HG02798 (cell line): ENCODE measurements around the gene EVA1A.

ENCODE experiments used
- ATAC-seq: cut with Tn5 transposase; IDR thresholded peaks from one replicate; pipeline ENCODE4 v1.9.1; 2021; ENCODE audit warnings: mild to moderate bottlenecking; ENCODE audit not compliant: unreplicated experiment, poor library complexity

The EVA1A gene

GRCh38 chr2:75521225-75521872 is 39.4 kb downstream of the EVA1A start:
- ATAC-seq, result no peak

- no peak for ATAC-seq
Observed at GRCh38 chr2:75519843-75520242, 40.9 kb downstream of the EVA1A start.

- no peak for ATAC-seq
Observed at GRCh38 chr2:75518638-75519465, 41.9 kb downstream of the EVA1A start.

- ATAC-seq, result no peak
Observed at GRCh38 chr2:75517547-75518230, 43.0 kb downstream of the EVA1A start.

GRCh38 chr2:75516378-75517360 is 44.1 kb downstream of the EVA1A start:
- no peak for ATAC-seq

GRCh38 chr2:75515584-75516368 is 45.0 kb downstream of the EVA1A start:
- ATAC-seq, result no peak

- no peak for ATAC-seq
Observed at GRCh38 chr2:75513616-75514170, 47.0 kb downstream of the EVA1A start.

GRCh38 chr2:75512455-75513212 is 48.1 kb downstream of the EVA1A start:
- ATAC-seq, result no peak

- no peak for ATAC-seq
Observed at GRCh38 chr2:75506101-75506697, 54.5 kb downstream of the EVA1A start.

- ATAC-seq, result no peak
Observed at GRCh38 chr2:75505012-75505411, 55.7 kb downstream of the EVA1A start.

GRCh38 chr2:75503048-75503607 is 57.6 kb downstream of the EVA1A start:
- ATAC-seq, result no peak

GRCh38 chr2:75500633-75501032 is 60.1 kb downstream of the EVA1A start:
- no peak for ATAC-seq

GRCh38 chr2:75499534-75499933 is 61.2 kb downstream of the EVA1A start:
- no peak for ATAC-seq

GRCh38 chr2:75498907-75499306 is 61.8 kb downstream of the EVA1A start:
- no peak for ATAC-seq

- no peak for ATAC-seq
Observed at GRCh38 chr2:75497256-75497655, 63.5 kb downstream of the EVA1A start.

- no peak for ATAC-seq
Observed at GRCh38 chr2:75495862-75496261, 64.9 kb downstream of the EVA1A start.

GRCh38 chr2:75494137-75494769 is 66.5 kb downstream of the EVA1A start:
- ATAC-seq, result no peak
